Astrocyte of the spinal cord (primary cell): Measurements from ENCODE around the gene MYH6.
"Not testable (repeated sequence)": the region's sequence is repeated elsewhere in the genome, so short reads cannot be mapped to it uniquely, and the experiment has no call there.

Experiments
- DNase-seq: peaks from one replicate; pipeline ENCODE4 v3.0.0; 2011; ENCODE audit warnings: low read depth, low spot score
- H3K4me3 ChIP-seq: 2 replicates; pipeline ENCODE4 v1.5.1; 2011; ENCODE audit warnings: low read depth, mild to moderate bottlenecking, low read length, moderate library complexity
- CTCF ChIP-seq: IDR thresholded peaks from 2 replicates; pipeline ENCODE4 v1.5.1; 2012; ENCODE audit warnings: low read depth, mild to moderate bottlenecking, low read length, inconsistent platforms
- in situ Hi-C: cut with HindIII; loops from 2 replicates; pipeline ENCODE4 v1.10.0; 2017; ENCODE audit warnings: low sequenced_read_pairs

MYH6 gene

DNA sequence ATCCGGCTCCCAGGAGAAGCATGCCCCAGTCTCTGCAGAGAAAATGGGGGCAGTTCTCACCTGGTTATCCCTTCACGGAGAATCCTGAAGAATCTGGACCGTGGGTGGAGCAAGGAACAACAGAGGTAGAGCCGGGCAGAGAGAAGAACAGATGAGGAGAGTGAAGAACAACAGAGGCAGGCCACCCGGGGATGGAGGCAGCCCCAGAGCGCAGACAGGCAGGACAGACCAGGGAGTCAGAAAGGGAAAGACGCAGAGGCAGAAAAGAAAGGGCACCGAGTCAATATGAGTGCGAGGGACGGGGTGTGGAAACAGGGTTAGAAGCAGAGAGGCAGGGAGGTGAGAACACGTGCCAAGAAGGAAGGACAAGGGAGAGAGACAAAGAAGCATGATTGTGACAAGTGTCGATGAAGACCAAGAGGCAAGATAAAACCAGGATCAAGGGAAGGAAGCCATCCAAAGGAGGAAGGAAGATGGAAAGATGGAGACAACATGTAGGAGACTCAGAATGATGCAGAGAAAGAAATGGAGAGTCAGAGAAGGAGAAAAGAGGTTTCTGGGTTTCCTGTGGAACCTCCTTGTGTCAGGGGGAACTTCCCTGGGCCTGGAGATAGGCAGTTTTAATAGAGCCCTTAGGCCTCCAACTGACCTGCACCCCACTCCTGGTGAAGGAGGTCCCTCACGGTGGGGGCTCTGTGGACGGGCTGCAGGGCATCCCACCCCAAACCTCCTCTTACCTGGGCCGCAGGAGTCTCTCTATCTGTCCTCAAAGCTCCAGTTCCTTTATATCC lies at the start of gene MYH6:
Gene MYH6, minus strand, starts transcription at position 758 of the 791 bp plus-strand sequence. CDS start 1,050 bp downstream, outside the sequence.
- in situ Hi-C loops = no loop called here
- no peak for DNase-seq
- TF ChIP-seq CTCF = no peak
- no peak within 1 kb of the TSS for H3K4me3 ChIP-seq

- TF ChIP-seq CTCF = peak; percentile 31
- H3K4me3 ChIP-seq, in situ Hi-C loops, DNase-seq: not testable (repeated sequence)
Measured at GRCh38 chr14:23456883-23457586, 49.0 kb upstream of the MYH6 start.

DNA sequence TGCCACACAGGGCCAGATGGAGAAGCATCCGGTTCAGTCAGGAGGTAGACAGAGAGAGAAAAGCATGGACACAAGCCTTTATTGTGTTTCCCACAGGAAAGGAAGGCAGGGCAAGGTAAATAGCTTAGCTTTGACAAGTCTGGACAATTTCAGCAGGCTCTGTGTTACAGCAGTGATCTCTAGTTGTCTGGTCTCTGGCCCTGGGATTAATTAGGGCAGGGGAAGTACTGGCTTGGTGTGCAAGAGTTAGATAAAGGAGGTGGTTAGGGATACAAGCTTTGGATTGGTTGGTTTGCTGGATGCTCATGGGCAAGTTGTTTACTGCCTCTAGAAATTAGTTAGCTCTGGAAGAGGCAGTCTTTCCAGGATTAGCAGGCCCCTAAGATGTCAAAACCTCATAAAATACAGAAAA lies 46.4 kb upstream of the MYH6 start:
- in situ Hi-C loops = no loop called here
- no peak for DNase-seq
- TF ChIP-seq CTCF = no peak
- H3K4me3 ChIP-seq = no peak overlapping the region

GRCh38 chr14:23452237-23452636 lies 44.2 kb upstream of the MYH6 start:
- in situ Hi-C loops = no loop called here

GRCh38 chr14:23450379-23450778 lies 42.3 kb upstream of the MYH6 start:
- no peak for TF ChIP-seq CTCF
- no peak for DNase-seq
- in situ Hi-C loops = no loop called here
- no peak overlapping the region for H3K4me3 ChIP-seq

More at GRCh38 chr14:23452237-23452636, 44.2 kb upstream of the MYH6 start:
- no peak for DNase-seq
- H3K4me3 ChIP-seq = no peak overlapping the region
- no peak for TF ChIP-seq CTCF

- TF ChIP-seq CTCF = no peak
- H3K4me3 ChIP-seq = no peak overlapping the region
- no peak for DNase-seq
- in situ Hi-C loops = no loop called here
Measured at GRCh38 chr14:23449314-23449713, 41.2 kb upstream of the MYH6 start.
